Endothelial cell of umbilical vein (primary cell): ENCODE measurements around the gene ITPKC.

Experiments used
- CTCF ChIP-seq, 2 donors: IDR thresholded peaks; 1 replicate in 1 of 2; 2 replicates in 1 of 2; pipeline ENCODE4 v1.5.1; 2011; ENCODE audit warnings: low read length in 2 of 2, mild to moderate bottlenecking in 2 of 2, moderate library complexity in 2 of 2, control low read depth in 1 of 2, inconsistent platforms in 1 of 2, low read depth in 1 of 2; ENCODE audit not compliant: insufficient read depth in 1 of 2; ENCODE audit errors: extremely low read depth in 1 of 2
- FOS ChIP-seq: IDR thresholded peaks from 2 replicates; pipeline ENCODE4 v1.6.1; 2011; ENCODE audit warnings: mild to moderate bottlenecking, low read length, moderate library complexity, borderline replicate concordance; ENCODE audit not compliant: insufficient read depth
- GATA2 ChIP-seq: IDR thresholded peaks from 2 replicates; pipeline ENCODE4 v1.7.0; 2011; ENCODE audit warnings: low read depth, mild to moderate bottlenecking, moderate library complexity, mixed read lengths, low read length; ENCODE audit not compliant: insufficient read length, insufficient read depth
- MAX ChIP-seq: IDR thresholded peaks from 2 replicates; pipeline ENCODE4 v1.6.1; 2011; ENCODE audit not compliant: insufficient read depth, insufficient read length
- POLR2A ChIP-seq: IDR thresholded peaks from 2 replicates; pipeline ENCODE4 v1.6.1; 2012; ENCODE audit warnings: low read depth, mild to moderate bottlenecking, control low read depth, low read length
- POLR2AphosphoS5 ChIP-seq: IDR thresholded peaks from 2 replicates; pipeline ENCODE4 v1.6.1; 2012; ENCODE audit warnings: low read depth, mild to moderate bottlenecking, control low read depth, low read length, moderate library complexity; ENCODE audit not compliant: insufficient read depth

GRCh38 chr19:40682431-40682964 lies 34.4 kb upstream of the ITPKC start:
- TF ChIP-seq POLR2AphosphoS5 (no peak), CTCF (IDR thresholded peaks at IDR 0.05; ENCODE audit: extremely low read depth in 1 of 2, insufficient read depth in 1 of 2, low read depth in 1 of 2, low read length in 2 of 2) (no peak), FOS (no peak), MAX (no peak), POLR2A (no peak), GATA2 (no peak)
